NB4 (cell line): Measurements from ENCODE around the gene PCSK6.

Source experiments
- DNase-seq: peaks from one replicate; pipeline ENCODE4 v3.0.0; 2010; ENCODE audit warnings: low read depth
- H3K4me3 ChIP-seq: one replicate; pipeline ENCODE4 v1.5.1; 2011; ENCODE audit warnings: mild to moderate bottlenecking, low read depth, low read length, moderate library complexity
- MYC ChIP-seq: IDR thresholded peaks from 2 replicates; pipeline ENCODE4 v1.6.1; 2011; ENCODE audit warnings: low read depth, low read length
- POLR2A ChIP-seq: IDR thresholded peaks from 2 replicates; pipeline ENCODE4 v1.6.1; 2011; ENCODE audit warnings: mild to moderate bottlenecking; ENCODE audit not compliant: insufficient read length; ENCODE audit errors: extremely low read depth
- TF ChIP-seq, protein P1 (sequence below): IDR thresholded peaks from 2 replicates; pipeline ENCODE4 v1.6.1; 2011; ENCODE audit warnings: low read depth, low read length
- TF ChIP-seq, protein P2 (sequence below): IDR thresholded peaks from one replicate; pipeline ENCODE4 v1.5.1; 2012; ENCODE audit warnings: low read depth, low read length

Gene PCSK6

DNA sequence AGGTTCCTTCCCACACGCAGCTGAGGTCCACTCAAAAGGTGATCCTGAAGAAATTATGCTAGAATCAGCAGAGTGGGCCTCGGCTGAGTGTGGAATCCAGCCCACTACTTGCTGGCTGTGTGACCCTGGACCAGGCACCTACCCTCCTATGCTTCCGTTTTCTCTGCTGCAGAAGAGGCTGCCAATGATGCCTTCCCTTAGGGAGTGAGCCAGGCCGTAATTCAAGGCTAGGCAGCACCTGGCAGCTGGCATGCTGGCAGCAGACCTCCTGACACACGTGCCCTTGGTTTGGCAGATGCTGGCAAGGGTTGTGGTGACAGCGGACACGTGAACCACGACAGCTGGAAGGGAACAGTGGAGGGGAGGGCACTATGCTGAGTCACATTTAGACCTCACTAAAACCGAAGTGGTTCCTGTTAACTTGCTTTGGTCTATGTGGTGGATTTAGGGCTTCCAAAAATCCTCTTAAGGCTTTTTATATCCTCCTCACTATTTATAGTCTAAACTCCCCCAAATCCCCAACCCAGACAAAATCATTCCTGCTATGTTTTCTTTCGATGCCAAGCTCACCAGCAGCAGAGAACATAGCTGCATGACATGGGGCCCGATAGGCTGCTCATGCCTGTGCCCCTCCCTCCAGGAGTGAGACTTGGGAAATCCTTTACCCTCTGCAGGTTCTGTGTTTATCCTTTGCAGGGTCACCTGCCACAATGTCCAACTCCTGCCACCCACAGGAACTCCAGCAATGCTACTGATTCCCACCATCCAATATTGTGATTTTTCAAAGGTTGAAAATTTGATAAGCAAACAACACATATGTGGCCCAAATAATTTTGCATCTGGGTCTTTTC is 10.6 kb upstream of the PCSK6 start:
- H3K4me3 ChIP-seq, result no peak overlapping the region
- peak; percentile 82; the same call in 1 of the 2 replicates for TF ChIP-seq MYC
- TF ChIP-seq POLR2A, result no peak
- TF ChIP-seq, protein P1, sequence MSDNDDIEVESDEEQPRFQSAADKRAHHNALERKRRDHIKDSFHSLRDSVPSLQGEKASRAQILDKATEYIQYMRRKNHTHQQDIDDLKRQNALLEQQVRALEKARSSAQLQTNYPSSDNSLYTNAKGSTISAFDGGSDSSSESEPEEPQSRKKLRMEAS, result peak; percentile 99
- peak; percentile 85 for DNase-seq

DNA sequence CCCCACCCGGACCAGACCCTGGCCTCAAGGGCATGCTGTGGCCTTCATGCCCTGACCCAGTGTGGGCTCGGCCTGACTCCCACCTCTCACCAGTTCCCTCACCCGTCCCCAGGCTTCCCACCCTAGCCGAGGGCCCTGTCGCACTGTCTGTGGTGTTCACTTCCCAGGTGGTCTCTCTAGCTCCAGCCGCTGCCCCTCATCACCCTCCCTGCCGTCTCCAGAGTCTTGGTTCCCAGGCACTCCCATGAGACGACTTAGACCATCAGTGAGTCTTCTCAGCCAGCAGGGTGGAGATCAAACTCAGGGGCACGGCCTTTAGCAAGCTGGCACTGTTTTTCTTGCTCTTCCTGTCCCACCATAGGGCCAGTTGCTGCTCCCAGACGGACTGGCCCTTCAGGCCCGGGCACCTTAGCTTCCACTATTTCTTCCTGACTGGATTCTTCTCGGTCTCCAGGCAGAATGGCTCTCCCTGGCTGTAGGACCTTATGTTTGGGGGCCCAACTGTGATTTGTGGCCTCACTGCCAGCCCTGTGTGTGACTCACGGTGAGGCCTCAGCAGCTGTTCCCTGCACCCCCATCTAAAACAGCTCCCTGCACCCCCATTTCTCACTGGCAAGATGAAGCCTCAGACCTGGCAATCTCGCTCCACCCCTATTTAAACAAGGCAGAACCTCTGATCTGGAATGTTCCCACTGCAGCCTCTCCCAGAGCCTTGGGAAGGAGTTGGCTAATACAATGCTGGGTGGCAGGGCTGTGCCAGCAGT is 9.4 kb upstream of the PCSK6 start:
- no peak overlapping the region for H3K4me3 ChIP-seq
- TF ChIP-seq, protein P2, sequence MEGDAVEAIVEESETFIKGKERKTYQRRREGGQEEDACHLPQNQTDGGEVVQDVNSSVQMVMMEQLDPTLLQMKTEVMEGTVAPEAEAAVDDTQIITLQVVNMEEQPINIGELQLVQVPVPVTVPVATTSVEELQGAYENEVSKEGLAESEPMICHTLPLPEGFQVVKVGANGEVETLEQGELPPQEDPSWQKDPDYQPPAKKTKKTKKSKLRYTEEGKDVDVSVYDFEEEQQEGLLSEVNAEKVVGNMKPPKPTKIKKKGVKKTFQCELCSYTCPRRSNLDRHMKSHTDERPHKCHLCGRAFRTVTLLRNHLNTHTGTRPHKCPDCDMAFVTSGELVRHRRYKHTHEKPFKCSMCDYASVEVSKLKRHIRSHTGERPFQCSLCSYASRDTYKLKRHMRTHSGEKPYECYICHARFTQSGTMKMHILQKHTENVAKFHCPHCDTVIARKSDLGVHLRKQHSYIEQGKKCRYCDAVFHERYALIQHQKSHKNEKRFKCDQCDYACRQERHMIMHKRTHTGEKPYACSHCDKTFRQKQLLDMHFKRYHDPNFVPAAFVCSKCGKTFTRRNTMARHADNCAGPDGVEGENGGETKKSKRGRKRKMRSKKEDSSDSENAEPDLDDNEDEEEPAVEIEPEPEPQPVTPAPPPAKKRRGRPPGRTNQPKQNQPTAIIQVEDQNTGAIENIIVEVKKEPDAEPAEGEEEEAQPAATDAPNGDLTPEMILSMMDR, result no peak
- TF ChIP-seq POLR2A (no peak), MYC (no peak)
- TF ChIP-seq, protein P1, result no peak
- no peak for DNase-seq

DNA sequence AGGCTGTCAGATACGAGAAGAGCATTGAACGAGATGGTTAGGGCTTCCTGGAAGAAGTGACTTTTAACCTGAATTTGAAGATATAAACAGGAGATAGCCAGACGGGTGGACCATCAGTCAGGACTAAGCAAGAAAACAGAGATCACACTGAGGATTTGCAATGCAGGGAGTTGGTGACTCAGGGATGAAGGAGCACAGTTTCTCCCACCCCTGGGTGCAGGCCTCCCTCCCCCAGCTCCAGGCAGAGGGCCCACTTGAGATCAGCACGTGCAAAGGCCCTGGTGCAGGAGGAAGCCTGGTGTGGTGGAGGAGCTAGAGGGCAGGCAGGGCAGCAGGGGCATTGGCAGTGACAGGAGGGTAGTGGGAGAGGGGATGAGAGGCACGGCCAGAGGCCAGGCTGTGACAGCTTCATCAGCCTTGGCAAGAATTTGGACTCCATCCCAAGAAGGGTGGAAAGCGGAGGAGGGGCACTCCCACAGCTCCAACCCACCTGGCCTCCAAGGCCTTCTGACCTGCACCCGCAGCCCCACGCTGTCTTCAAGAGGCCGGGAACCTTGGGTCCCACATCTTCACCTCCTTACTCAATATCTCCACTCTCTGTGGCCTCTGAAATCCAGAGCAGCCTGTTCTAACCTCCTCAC is 8.7 kb upstream of the PCSK6 start:
- no peak overlapping the region for H3K4me3 ChIP-seq
- no peak for DNase-seq
- TF ChIP-seq, protein P2, result no peak
- TF ChIP-seq MYC, result no peak
- TF ChIP-seq, protein P1, result no peak
- no peak for TF ChIP-seq POLR2A

DNA sequence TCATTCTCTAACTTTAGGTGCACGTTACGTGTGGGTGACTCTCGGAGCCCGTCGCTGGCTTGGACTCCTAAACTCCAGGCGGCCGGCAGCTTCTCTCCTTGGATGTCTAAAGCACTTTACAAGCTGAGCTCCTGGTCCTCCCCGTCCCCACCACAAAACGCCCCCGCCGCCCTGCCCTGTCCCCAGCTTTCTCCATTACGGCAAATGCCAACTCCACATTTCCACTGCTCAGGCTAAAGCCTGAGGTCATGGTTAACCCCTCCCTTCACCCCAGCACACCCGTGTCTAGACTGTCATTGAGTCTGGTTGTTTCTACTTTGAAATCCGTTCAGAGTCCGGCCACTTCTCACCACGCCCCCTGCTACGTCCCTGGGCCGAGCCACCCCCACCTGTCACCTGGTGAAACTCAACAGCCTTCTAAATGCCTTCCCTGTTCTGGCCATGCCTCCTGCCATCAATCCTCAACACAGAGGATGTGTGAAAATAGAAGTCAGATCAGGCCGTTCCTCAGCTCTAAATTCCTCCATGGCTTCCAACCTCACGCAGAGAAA is 8.1 kb upstream of the PCSK6 start:
- TF ChIP-seq, protein P2, result no peak
- TF ChIP-seq, protein P1, result no peak
- TF ChIP-seq POLR2A (no peak), MYC (no peak)
- no peak for DNase-seq
- no peak overlapping the region for H3K4me3 ChIP-seq

DNA sequence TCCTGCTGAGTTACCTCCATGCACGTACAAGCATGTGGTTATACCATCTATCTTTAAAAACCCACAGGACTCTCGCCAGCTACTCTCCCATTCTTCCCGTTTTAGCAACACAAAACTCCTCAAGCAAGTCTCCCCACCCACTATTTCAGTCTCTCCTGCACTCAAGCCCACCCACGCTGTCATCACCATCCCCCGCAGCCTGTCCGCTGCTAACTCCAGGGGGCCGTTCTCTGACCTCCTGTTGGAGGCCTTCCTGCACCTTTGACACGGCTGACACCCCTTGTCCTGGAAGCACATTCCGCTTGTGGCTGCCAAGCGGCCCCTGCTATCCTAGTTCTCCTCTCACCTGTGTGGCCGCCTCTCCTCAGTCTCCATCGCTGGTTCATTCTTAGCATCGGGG is 7.5 kb upstream of the PCSK6 start:
- no peak overlapping the region for H3K4me3 ChIP-seq
- DNase-seq, result no peak
- no peak for TF ChIP-seq MYC
- TF ChIP-seq, protein P1, result no peak
- TF ChIP-seq, protein P2, result no peak
- TF ChIP-seq POLR2A, result no peak
